H1 (cell line): ENCODE data around the gene KPNA3. TPM values are rescaled to one million over a fixed set of nuclear protein-coding genes. Genes with fewer than 3 reads are reported as not detected.

Source experiments
- MAFK ChIP-seq: IDR thresholded peaks from 2 replicates; pipeline ENCODE4 v1.6.1; 2012; ENCODE audit warnings: low read depth, mild to moderate bottlenecking, improper control_type of control experiment, low read length
- NRF1 ChIP-seq: IDR thresholded peaks from 2 replicates; pipeline ENCODE4 v1.6.1; 2011; ENCODE audit warnings: mild to moderate bottlenecking, low read depth, low read length, improper control_type of control experiment
- SIRT6 ChIP-seq: IDR thresholded peaks from one replicate; pipeline ENCODE4 v1.7.1; 2012; ENCODE audit warnings: low read length, inconsistent platforms
- polyA plus RNA-seq, 7 experiments: library from polyadenylated mRNA; depleted of rRNA in 3 of 7; stranded (reverse) in 5 of 7; unstranded in 2 of 7; fragments of >200 nt in 5 of 7; fragments of 200-250 nt in 2 of 7; gene quantifications; 1 replicate in 5 of 7; 2 replicates in 1 of 7; 4 replicates in 1 of 7; pipeline versions ENCODE4 v1.2.1 to v1.2.3, GENCODE V29; 2011 to 2013; ENCODE audit warnings: missing spikeins in 2 of 7, mixed read lengths in 2 of 7
- total RNA-seq: library from RNA; stranded (reverse); fragmentation: NEBNext Ultra II Directional; extraction: Animal tissue kit (Norgen Biotek cat#: 25700); gene quantifications from 2 replicates; pipeline ENCODE4 v1.2.1, GENCODE V29; 2021

KPNA3 gene
- total and polyA plus RNA-seq, 2 of the 8 experiments (the other 6 are each of a cell fraction or from before 2014, with no cell fraction given), result 21.4 to 63.2 TPM

DNA sequence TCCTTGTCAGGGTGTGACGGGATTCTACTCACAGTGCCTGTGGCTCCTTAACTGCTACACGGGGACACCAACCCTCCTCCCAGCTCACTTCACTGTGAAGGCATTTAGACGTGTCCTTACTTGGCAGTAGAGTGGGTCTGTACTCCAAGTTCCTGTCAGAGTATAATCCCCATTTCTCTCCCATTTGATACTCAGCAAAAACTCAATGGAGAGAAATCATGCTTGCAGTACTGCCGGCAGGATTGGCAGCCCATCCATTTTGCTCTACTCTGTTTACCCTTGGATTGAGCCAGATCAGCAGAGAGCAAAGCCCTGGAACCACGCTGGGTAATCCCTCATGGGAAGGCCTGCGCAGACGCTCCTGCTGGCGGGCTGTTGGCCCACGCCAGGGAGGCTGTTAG, 135.2 kb downstream of the KPNA3 start (continued):
- TF ChIP-seq SIRT6, result no peak
- no peak for TF ChIP-seq NRF1
- TF ChIP-seq MAFK, result no peak
